Colonic mucosa (tissue), 4 donors: Measurements from ENCODE around the gene TSPAN13. TPM values are rescaled to one million over a fixed set of nuclear protein-coding genes. Genes with fewer than 3 reads are reported as not detected.

ENCODE experiments used
- DNase-seq: peaks from one replicate; pipeline ENCODE4 v3.0.0-alpha.2; 2020
- H3K27ac ChIP-seq: fragments of 200-600 bp; one replicate; pipeline ENCODE4 v1.8.0; 2021
- H3K27me3 ChIP-seq: fragments of 200-600 bp; one replicate; pipeline ENCODE4 v1.8.0; 2021
- H3K36me3 ChIP-seq: fragments of 200-600 bp; one replicate; pipeline ENCODE4 v1.8.0; 2021
- H3K4me1 ChIP-seq: fragments of 200-600 bp; one replicate; pipeline ENCODE4 v1.8.0; 2021; ENCODE audit warnings: mild to moderate bottlenecking
- H3K4me3 ChIP-seq: fragments of 200-600 bp; one replicate; pipeline ENCODE4 v1.8.0; 2021
- H3K9ac ChIP-seq, 2 donors: one replicate each; pipeline ENCODE4 v1.7.0; 2013; ENCODE audit warnings: control low read depth in 2 of 2, low read depth in 2 of 2, low read length in 2 of 2
- H3K9me3 ChIP-seq: fragments of 200-600 bp; one replicate; pipeline ENCODE4 v1.8.0; 2021
- intact Hi-C: fragments of 100-400 bp; cut with DNase I; formaldehyde crosslinking; loops from one replicate; pipeline ENCODE4 v1.14.1; 2022
- total RNA-seq, 2 donors: library from RNA; stranded (reverse); fragmentation: NEBNext Ultra II Directional in 1 of 2; extraction: Animal tissue kit (Norgen Biotek cat#: 25700) in 1 of 2; gene quantifications; one replicate each; pipeline ENCODE4 v1.2.1, GENCODE V29; 2021
- TF ChIP-seq, protein P1 (sequence below): fragments of 200-600 bp; IDR thresholded peaks from one replicate; pipeline ENCODE4 v1.8.0; 2022; ENCODE audit warnings: antibody characterized with exemption, mild to moderate bottlenecking
- donor health status: healthy.
- donor health status: DM: no; HTN: no; CAD: no.
- donor health status: DM: no; HTN: no; CAD: no.

The TSPAN13 gene
- total RNA-seq, 2 donors from 2014 or later = 151 to 156 TPM

GRCh38 chr7:16724344-16724743 lies 29.2 kb upstream of the TSPAN13 start:
- no peaks in the 10 kb centered on the region for H3K36me3 ChIP-seq
- DNase-seq = no peak
- H3K27me3 ChIP-seq = no peaks in the 10 kb centered on the region
- H3K27ac ChIP-seq = no peak overlapping the region
- no peak overlapping the region for H3K4me3 ChIP-seq
- H3K9ac ChIP-seq = no peak overlapping the region
- TF ChIP-seq, protein P1, sequence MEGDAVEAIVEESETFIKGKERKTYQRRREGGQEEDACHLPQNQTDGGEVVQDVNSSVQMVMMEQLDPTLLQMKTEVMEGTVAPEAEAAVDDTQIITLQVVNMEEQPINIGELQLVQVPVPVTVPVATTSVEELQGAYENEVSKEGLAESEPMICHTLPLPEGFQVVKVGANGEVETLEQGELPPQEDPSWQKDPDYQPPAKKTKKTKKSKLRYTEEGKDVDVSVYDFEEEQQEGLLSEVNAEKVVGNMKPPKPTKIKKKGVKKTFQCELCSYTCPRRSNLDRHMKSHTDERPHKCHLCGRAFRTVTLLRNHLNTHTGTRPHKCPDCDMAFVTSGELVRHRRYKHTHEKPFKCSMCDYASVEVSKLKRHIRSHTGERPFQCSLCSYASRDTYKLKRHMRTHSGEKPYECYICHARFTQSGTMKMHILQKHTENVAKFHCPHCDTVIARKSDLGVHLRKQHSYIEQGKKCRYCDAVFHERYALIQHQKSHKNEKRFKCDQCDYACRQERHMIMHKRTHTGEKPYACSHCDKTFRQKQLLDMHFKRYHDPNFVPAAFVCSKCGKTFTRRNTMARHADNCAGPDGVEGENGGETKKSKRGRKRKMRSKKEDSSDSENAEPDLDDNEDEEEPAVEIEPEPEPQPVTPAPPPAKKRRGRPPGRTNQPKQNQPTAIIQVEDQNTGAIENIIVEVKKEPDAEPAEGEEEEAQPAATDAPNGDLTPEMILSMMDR = no peak
- H3K4me1 ChIP-seq = no peaks in the 10 kb centered on the region
- H3K9me3 ChIP-seq = no peaks in the 10 kb centered on the region
- intact Hi-C loops = no loop called here

DNA sequence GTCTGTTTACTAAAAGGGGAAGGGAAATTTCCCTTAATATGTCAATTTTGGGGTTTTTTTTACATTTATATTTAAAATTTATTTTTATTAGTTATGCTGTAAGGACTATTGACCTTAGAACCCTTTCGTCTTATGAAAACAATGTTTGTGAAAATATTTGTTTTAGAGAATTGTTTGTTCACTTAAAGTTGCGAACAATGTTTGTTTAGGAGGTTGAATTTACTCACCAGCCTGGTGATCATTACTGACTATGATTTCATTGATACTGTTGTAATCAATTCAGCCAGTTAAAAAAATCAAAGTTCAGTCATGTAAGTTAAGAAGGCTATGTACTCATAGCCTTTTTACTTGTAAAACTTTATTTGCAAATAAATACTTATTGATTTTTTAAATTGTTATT lies 27.4 kb upstream of the TSPAN13 start:
- Histone ChIP-seq H3K9me3 (no peaks in the 10 kb centered on the region), H3K4me3 (no peak overlapping the region), H3K36me3 (no peaks in the 10 kb centered on the region), H3K4me1 (no peaks in the 10 kb centered on the region), H3K27ac (no peak overlapping the region), H3K9ac (no peak overlapping the region), H3K27me3 (no peaks in the 10 kb centered on the region)
- TF ChIP-seq, protein P1 = no peak
- intact Hi-C loops = no loop called here
- no peak for DNase-seq

DNA sequence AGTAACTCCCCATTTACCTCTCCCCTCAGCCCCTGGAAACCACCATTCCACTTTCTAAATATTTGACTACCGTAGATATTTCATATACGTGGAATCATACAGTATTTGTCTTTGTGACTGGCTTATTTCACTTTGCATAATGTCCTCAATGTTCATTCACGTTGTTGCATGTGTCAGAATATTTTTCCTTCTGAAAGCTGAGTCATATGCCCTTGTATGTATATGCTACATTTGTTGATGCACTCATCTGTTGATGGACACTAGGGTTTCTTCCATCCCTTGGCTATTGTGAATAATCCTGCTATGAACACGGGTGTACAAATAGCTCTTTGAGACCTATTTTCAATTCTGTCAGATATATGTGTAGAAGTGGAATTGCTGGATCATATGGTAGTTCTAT lies 25.8 kb upstream of the TSPAN13 start:
- intact Hi-C loops = no loop called here
- TF ChIP-seq, protein P1 = no peak
- Histone ChIP-seq H3K27me3 (no peaks in the 10 kb centered on the region), H3K9me3 (no peaks in the 10 kb centered on the region), H3K9ac (no peak overlapping the region), H3K36me3 (no peaks in the 10 kb centered on the region), H3K4me1 (no peaks in the 10 kb centered on the region), H3K4me3 (no peak overlapping the region), H3K27ac (no peak overlapping the region)
- no peak for DNase-seq

DNA sequence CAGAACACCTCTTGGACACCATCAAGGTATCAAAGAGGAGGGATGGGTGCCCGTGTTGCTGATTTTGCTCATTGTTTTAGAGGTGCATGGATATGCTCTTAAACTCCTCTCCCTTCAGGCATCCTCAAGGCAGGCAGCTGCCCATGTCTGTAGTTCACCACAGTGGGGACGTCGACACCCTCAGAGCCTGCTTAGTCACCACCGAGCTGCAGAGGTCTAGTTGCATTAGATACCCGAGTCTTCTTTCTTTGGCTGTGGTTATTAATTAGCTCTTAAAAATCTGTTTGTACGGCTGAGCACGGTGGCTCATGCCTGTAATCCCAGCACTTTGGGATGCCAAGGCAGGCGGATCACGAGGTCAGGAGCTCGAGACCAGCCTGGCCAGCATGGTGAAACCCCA lies 24.7 kb upstream of the TSPAN13 start:
- intact Hi-C loops = no loop called here
- Histone ChIP-seq H3K9me3 (no peaks in the 10 kb centered on the region), H3K36me3 (no peaks in the 10 kb centered on the region), H3K9ac (no peak overlapping the region), H3K27ac (no peak overlapping the region), H3K4me1 (no peaks in the 10 kb centered on the region), H3K27me3 (no peaks in the 10 kb centered on the region), H3K4me3 (no peak overlapping the region)
- no peak for DNase-seq
- TF ChIP-seq, protein P1 = no peak

DNA sequence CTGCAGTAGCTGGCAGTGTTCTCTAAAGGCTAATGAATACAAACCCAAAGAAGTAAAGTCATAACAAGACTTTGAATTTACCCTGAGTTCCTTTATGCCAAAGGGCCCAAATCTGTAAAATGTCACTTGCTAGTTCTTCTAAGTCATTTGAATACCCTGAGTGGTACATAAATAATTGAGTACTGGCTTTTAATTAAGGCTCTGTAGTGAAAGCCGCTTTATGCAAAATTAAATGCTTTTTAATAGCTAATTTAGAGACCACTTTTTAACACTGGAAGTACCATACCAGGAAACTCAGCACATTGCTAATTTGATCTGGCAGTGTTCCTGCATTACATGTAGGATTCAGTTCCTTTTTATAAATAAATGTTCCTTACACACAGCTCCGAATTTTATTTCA lies 24.0 kb upstream of the TSPAN13 start:
- Histone ChIP-seq H3K4me1 (no peaks in the 10 kb centered on the region), H3K36me3 (no peaks in the 10 kb centered on the region), H3K9me3 (no peaks in the 10 kb centered on the region), H3K9ac (no peak overlapping the region), H3K27ac (no peak overlapping the region), H3K27me3 (no peaks in the 10 kb centered on the region), H3K4me3 (no peak overlapping the region)
- DNase-seq = no peak
- TF ChIP-seq, protein P1 = no peak
- intact Hi-C loops = no loop called here

- no peak for DNase-seq
- intact Hi-C loops = no loop called here
- Histone ChIP-seq H3K27me3 (no peaks in the 10 kb centered on the region), H3K4me3 (no peak overlapping the region), H3K9ac (no peak overlapping the region), H3K9me3 (no peaks in the 10 kb centered on the region), H3K27ac (no peak overlapping the region), H3K4me1 (no peaks in the 10 kb centered on the region), H3K36me3 (no peaks in the 10 kb centered on the region)
- TF ChIP-seq, protein P1 = no peak
Measured at GRCh38 chr7:16730937-16731336, 22.6 kb upstream of the TSPAN13 start.
